HEK293T (cell line): ENCODE measurements around the gene SEMA5A.

Experiments used
- CTCF ChIA-PET: fragments of 350-600 bp; formaldehyde crosslinking; extraction: SDS; loops from one replicate; lab custom pipeline; 2021; ENCODE audit warnings: antibody characterized with exemption, inconsistent platforms; lab: Yijun Ruan, JAX
- POLR2A ChIA-PET: fragments of 350-600 bp; formaldehyde crosslinking; extraction: SDS; loops from one replicate; lab custom pipeline; 2020; ENCODE audit warnings: antibody characterized with exemption, inconsistent platforms; lab: Yijun Ruan, JAX
- DNase-seq: peaks from one replicate; pipeline ENCODE4 v3.0.0; 2012; ENCODE audit warnings: mixed read lengths; ENCODE audit errors: extremely low spot score
- ARNT ChIP-seq: fragments of 450-650 bp; IDR thresholded peaks from 2 replicates; pipeline ENCODE4 v1.6.1; 2017; ENCODE audit warnings: mild to moderate bottlenecking
- BHLHE40 ChIP-seq: fragments of 450-650 bp; IDR thresholded peaks from 2 replicates; pipeline ENCODE4 v1.6.1; 2016; ENCODE audit warnings: mild to moderate bottlenecking, moderate library complexity, borderline replicate concordance
- CTBP1 ChIP-seq: fragments of 450-650 bp; IDR thresholded peaks from 2 replicates; pipeline ENCODE4 v1.6.1; 2016; ENCODE audit warnings: borderline replicate concordance
- ELF4 ChIP-seq: fragments of 450-650 bp; IDR thresholded peaks from 2 replicates; pipeline ENCODE4 v1.6.1; 2017; ENCODE audit warnings: antibody characterized with exemption
- FOXA1 ChIP-seq: fragments of 450-650 bp; IDR thresholded peaks from 2 replicates; pipeline ENCODE4 v1.6.1; 2016; ENCODE audit warnings: mild to moderate bottlenecking
- FOXK2 ChIP-seq: fragments of 450-650 bp; IDR thresholded peaks from 2 replicates; pipeline ENCODE4 v1.6.1; 2016; ENCODE audit warnings: mild to moderate bottlenecking
- FOXM1 ChIP-seq: fragments of 450-650 bp; IDR thresholded peaks from 2 replicates; pipeline ENCODE4 v1.6.1; 2017; ENCODE audit warnings: mild to moderate bottlenecking, borderline replicate concordance
- HDGF ChIP-seq: fragments of 450-650 bp; IDR thresholded peaks from 2 replicates; pipeline ENCODE4 v1.6.1; 2017; ENCODE audit warnings: antibody characterized with exemption, borderline replicate concordance
- L3MBTL2 ChIP-seq: fragments of 450-650 bp; conservative IDR thresholded peaks from 2 replicates; pipeline ENCODE4 v1.6.1; 2016; ENCODE audit warnings: mild to moderate bottlenecking
- LEF1 ChIP-seq: fragments of 450-650 bp; IDR thresholded peaks from 2 replicates; pipeline ENCODE4 v1.6.1; 2017; ENCODE audit warnings: mild to moderate bottlenecking, borderline replicate concordance
- NFRKB ChIP-seq: fragments of 450-650 bp; IDR thresholded peaks from 2 replicates; pipeline ENCODE4 v1.6.1; 2016; ENCODE audit warnings: mild to moderate bottlenecking, moderate library complexity
- PKNOX1 ChIP-seq: fragments of 450-650 bp; IDR thresholded peaks from 2 replicates; pipeline ENCODE4 v1.6.1; 2016
- SP1 ChIP-seq: fragments of 450-650 bp; IDR thresholded peaks from 2 replicates; pipeline ENCODE4 v1.6.1; 2017
- SUZ12 ChIP-seq: fragments of 450-650 bp; IDR thresholded peaks from 2 replicates; pipeline ENCODE4 v1.6.1; 2016; ENCODE audit warnings: mild to moderate bottlenecking
- TARDBP ChIP-seq: fragments of 450-650 bp; IDR thresholded peaks from 2 replicates; pipeline ENCODE4 v1.6.1; 2016
- ZNF384 ChIP-seq: fragments of 450-650 bp; IDR thresholded peaks from 2 replicates; pipeline ENCODE4 v1.6.1; 2016

Gene SEMA5A

GRCh38 chr5:9534881-9535517, 10.9 kb downstream of the SEMA5A start:
- CTCF ChIA-PET, result no interaction called here
- POLR2A ChIA-PET, result no interaction called here
- TF ChIP-seq ZNF384 (no peak), TARDBP (no peak), ARNT (no peak), HDGF (no peak), FOXK2 (no peak), L3MBTL2 (no peak), SP1 (no peak), BHLHE40 (no peak), CTBP1 (no peak), ELF4 (no peak), SUZ12 (no peak), NFRKB (no peak), PKNOX1 (no peak), LEF1 (no peak)
- DNase-seq, result no peak

- ChIA-PET CTCF (no interaction called here), POLR2A (no interaction called here)
- DNase-seq, result no peak
- TF ChIP-seq LEF1, result no peak
- no peak for TF ChIP-seq NFRKB
- TF ChIP-seq FOXA1, result no peak
- TF ChIP-seq FOXM1, result no peak
- TF ChIP-seq ELF4, result no peak
- TF ChIP-seq FOXK2, result no peak
- no peak for TF ChIP-seq L3MBTL2
- no peak for TF ChIP-seq SP1
- TF ChIP-seq ARNT, result no peak
- no peak for TF ChIP-seq SUZ12
- TF ChIP-seq BHLHE40, result no peak
- no peak for TF ChIP-seq ZNF384
- TF ChIP-seq PKNOX1, result no peak
- TF ChIP-seq TARDBP, result no peak
- TF ChIP-seq HDGF, result no peak
- no peak for TF ChIP-seq CTBP1
These were observed 12.1 kb downstream of the SEMA5A start for GRCh38 chr5:9533562-9534364.

GRCh38 chr5:9533096-9533495, 12.8 kb downstream of the SEMA5A start:
- DNase-seq, result no peak
- ChIA-PET CTCF (no interaction called here), POLR2A (no interaction called here)
- no peak for TF ChIP-seq LEF1
- TF ChIP-seq ELF4, result no peak
- no peak for TF ChIP-seq L3MBTL2

- POLR2A ChIA-PET, result no interaction called here
- TF ChIP-seq CTBP1, result no peak
- TF ChIP-seq ZNF384, result no peak
- no peak for TF ChIP-seq TARDBP
- no peak for TF ChIP-seq SP1
- no peak for TF ChIP-seq FOXM1
- TF ChIP-seq HDGF, result no peak
- TF ChIP-seq FOXK2, result no peak
- TF ChIP-seq LEF1, result no peak
- no peak for TF ChIP-seq PKNOX1
- no peak for TF ChIP-seq L3MBTL2
- no peak for TF ChIP-seq FOXA1
- no peak for TF ChIP-seq NFRKB
- no peak for TF ChIP-seq BHLHE40
- TF ChIP-seq ARNT, result no peak
- no peak for TF ChIP-seq SUZ12
- TF ChIP-seq ELF4, result no peak
- DNase-seq, result no peak
- CTCF ChIA-PET, result no interaction called here
These were observed 16.4 kb downstream of the SEMA5A start for GRCh38 chr5:9529513-9529912.

GRCh38 chr5:9529041-9529480, 16.8 kb downstream of the SEMA5A start:
- CTCF ChIA-PET, result no interaction called here
- TF ChIP-seq NFRKB (no peak), SUZ12 (no peak), BHLHE40 (no peak), ZNF384 (no peak), SP1 (no peak), L3MBTL2 (no peak)
- POLR2A ChIA-PET, result no interaction called here
- no peak for DNase-seq

GRCh38 chr5:9524941-9525340, 20.9 kb downstream of the SEMA5A start:
- TF ChIP-seq FOXM1 (no peak), ARNT (no peak)
- POLR2A ChIA-PET, result no interaction called here
- no peak for DNase-seq
- CTCF ChIA-PET, result interaction anchor here (1.1 kb wide), 1 partner anchor 19 kb away, joined by 3 read pairs; no protein-coding TSS in a partner anchor
